SK-N-SH (cell line): Measurements from ENCODE around the gene DLG2. TPM values are rescaled to one million over a fixed set of nuclear protein-coding genes. Genes with fewer than 3 reads are reported as not detected.

ENCODE experiments used
- CTCF ChIA-PET: fragments of 300-600, 350-600 bp; formaldehyde crosslinking; extraction: SDS; loops from one replicate; lab custom pipeline; 2021; lab: Yijun Ruan, JAX
- POLR2A ChIA-PET: fragments of 350-600 bp; sonication (Branson Sonifier 250); formaldehyde crosslinking; extraction: SDS; loops from one replicate; lab custom pipeline; 2020; ENCODE audit warnings: antibody characterized with exemption, inconsistent platforms; lab: Yijun Ruan, JAX
- DNase-seq: peaks from one replicate; pipeline ENCODE4 v3.0.0; 2012
- H2AFZ ChIP-seq: fragments of 200-600 bp; sonication (generic); 2 replicates; pipeline ENCODE4 v1.8.1; 2016; ENCODE audit warnings: antibody characterized with exemption, mild to moderate bottlenecking, low read depth
- H3F3A ChIP-seq: fragments of 200-600 bp; sonication (generic); replicated peaks from 2 replicates; pipeline ENCODE3; 2016; ENCODE audit warnings: antibody characterized with exemption, mild to moderate bottlenecking; ENCODE audit not compliant: insufficient read depth
- H3K27ac ChIP-seq, 2 experiments: fragments of 200-500 bp in 1 of 2; fragments of 200-600 bp in 1 of 2; sonication (Bioruptor generic) in 1 of 2; sonication (generic), shearing (Covaris generic) in 1 of 2; 2 replicates each; pipeline versions ENCODE4 v1.5.1 to v1.6.1; 2014 to 2016; ENCODE audit warnings: low read depth in 2 of 2, inconsistent platforms in 1 of 2, low read length in 1 of 2, mild to moderate bottlenecking in 1 of 2, mixed read lengths in 1 of 2
- H3K27me3 ChIP-seq: fragments of 200-600 bp; sonication (generic), shearing (Covaris generic); 2 replicates; pipeline ENCODE4 v1.6.1; 2016; ENCODE audit warnings: mixed run types; ENCODE audit not compliant: insufficient read depth
- H3K36me3 ChIP-seq, 2 experiments: fragments of 200-500 bp in 1 of 2; fragments of 200-600 bp in 1 of 2; sonication (Bioruptor generic) in 1 of 2; sonication (generic) in 1 of 2; replicated peaks in 1 of 2; 2 replicates each; pipeline versions ENCODE3 to v1.5.1; 2014 to 2016; ENCODE audit warnings: low read length in 1 of 2, mild to moderate bottlenecking in 1 of 2; ENCODE audit not compliant: insufficient read depth in 2 of 2, control insufficient read depth in 1 of 2
- H3K4me1 ChIP-seq, 2 experiments: fragments of 200-500 bp in 1 of 2; fragments of 200-600 bp in 1 of 2; sonication (Bioruptor generic) in 1 of 2; sonication (generic), shearing (Covaris generic) in 1 of 2; 2 replicates each; pipeline versions ENCODE4 v1.5.1 to v1.6.1; 2014 to 2016; ENCODE audit warnings: low read depth in 1 of 2, low read length in 1 of 2, mixed run types in 1 of 2; ENCODE audit not compliant: insufficient read depth in 2 of 2, control insufficient read depth in 1 of 2
- H3K4me2 ChIP-seq: fragments of 200-600 bp; sonication (generic), shearing (Covaris generic); 2 replicates; pipeline ENCODE4 v1.6.1; 2017; ENCODE audit warnings: mixed run types
- H3K4me3 ChIP-seq, 2 experiments: fragments of 200-500 bp in 1 of 2; fragments of 200-600 bp in 1 of 2; sonication (Bioruptor generic) in 1 of 2; sonication (generic), shearing (Covaris generic) in 1 of 2; 2 replicates each; pipeline versions ENCODE4 v1.5.1 to v1.8.1; 2014 to 2016; ENCODE audit warnings: low read depth in 2 of 2, inconsistent platforms in 1 of 2, low read length in 1 of 2, mild to moderate bottlenecking in 1 of 2, mixed read lengths in 1 of 2, moderate library complexity in 1 of 2
- H3K79me2 ChIP-seq: fragments of 200-600 bp; sonication (generic); 2 replicates; pipeline ENCODE4 v1.8.1; 2017; ENCODE audit warnings: mild to moderate bottlenecking; ENCODE audit not compliant: insufficient read depth
- H3K9ac ChIP-seq: fragments of 200-600 bp; sonication (generic); 2 replicates; pipeline ENCODE4 v1.6.1; 2017; ENCODE audit warnings: mixed run types
- H3K9me2 ChIP-seq: fragments of 200-600 bp; sonication (generic); 2 replicates; pipeline ENCODE4 v1.6.1; 2017; ENCODE audit warnings: mixed run types
- H3K9me3 ChIP-seq: fragments of 200-600 bp; sonication (generic); 2 replicates; pipeline ENCODE4 v1.6.1; 2017; ENCODE audit warnings: mixed run types, mild to moderate bottlenecking, moderate library complexity
- H4K20me1 ChIP-seq: fragments of 200-600 bp; sonication (generic); 2 replicates; pipeline ENCODE4 v1.6.1; 2017; ENCODE audit warnings: mild to moderate bottlenecking, mixed run types; ENCODE audit not compliant: insufficient read depth
- EZH2phosphoT487 ChIP-seq: fragments of 200-600 bp; sonication (generic); IDR thresholded peaks from 2 replicates; pipeline ENCODE4 v1.6.1; 2017; ENCODE audit warnings: low read depth, mixed run types, mild to moderate bottlenecking, antibody characterized with exemption, moderate library complexity, borderline replicate concordance
- FOSL2 ChIP-seq: IDR thresholded peaks from 2 replicates; pipeline ENCODE4 v1.4.0; 2012; ENCODE audit warnings: low read depth, mild to moderate bottlenecking, moderate library complexity, borderline replicate concordance
- FOXJ3 ChIP-seq: sonication (generic); formaldehyde crosslinking; IDR thresholded peaks from 2 replicates; pipeline ENCODE4 v1.5.1; 2020; ENCODE audit warnings: mild to moderate bottlenecking, missing genetic modification reagents
- GABPA ChIP-seq: IDR thresholded peaks from 2 replicates; pipeline ENCODE4 v1.4.0; 2012; ENCODE audit warnings: low read depth, mild to moderate bottlenecking
- GATA2 ChIP-seq: sonication (generic); formaldehyde crosslinking; IDR thresholded peaks from 2 replicates; pipeline ENCODE4 v1.5.0; 2020; ENCODE audit warnings: mild to moderate bottlenecking, missing genetic modification reagents
- MEF2A ChIP-seq: IDR thresholded peaks from 2 replicates; pipeline ENCODE4 v1.4.0; 2012; ENCODE audit warnings: low read depth, borderline replicate concordance
- MXI1 ChIP-seq: IDR thresholded peaks from 2 replicates; pipeline ENCODE4 v1.6.1; 2012; ENCODE audit warnings: mild to moderate bottlenecking, low read depth, low read length, improper control_type of control experiment
- PBX3 ChIP-seq: IDR thresholded peaks from 2 replicates; pipeline ENCODE4; 2012
- POLR2AphosphoS5 ChIP-seq: IDR thresholded peaks from 2 replicates; pipeline ENCODE4 v1.6.1; 2012; ENCODE audit warnings: low read depth, low read length
- RCOR1 ChIP-seq: fragments of 150-350 bp; IDR thresholded peaks from 2 replicates; pipeline ENCODE4 v1.6.1; 2017; ENCODE audit warnings: antibody characterized with exemption, low read length
- REST ChIP-seq: IDR thresholded peaks from 2 replicates; pipeline ENCODE4 v1.6.1; 2012; ENCODE audit warnings: mild to moderate bottlenecking, low read depth, low read length, moderate library complexity
- RFX5 ChIP-seq: IDR thresholded peaks from 2 replicates; pipeline ENCODE4 v1.6.1; 2012; ENCODE audit warnings: mild to moderate bottlenecking, improper control_type of control experiment, low read length
- SMC3 ChIP-seq: IDR thresholded peaks from 2 replicates; pipeline ENCODE4 v1.6.1; 2012; ENCODE audit warnings: low read depth, low read length, improper control_type of control experiment
- TCF12 ChIP-seq: IDR thresholded peaks from 2 replicates; pipeline ENCODE4 v1.4.0; 2012
- TEAD4 ChIP-seq: IDR thresholded peaks from 2 replicates; pipeline ENCODE4 v1.4.0; 2012; ENCODE audit warnings: mild to moderate bottlenecking, borderline replicate concordance; ENCODE audit not compliant: insufficient read depth
- USF1 ChIP-seq: IDR thresholded peaks from 2 replicates; pipeline ENCODE4 v1.4.0; 2012; ENCODE audit warnings: low read depth, borderline replicate concordance
- YY1 ChIP-seq: IDR thresholded peaks from 2 replicates; pipeline ENCODE4 v1.4.0; 2012; ENCODE audit warnings: low read depth, mild to moderate bottlenecking
- ZBTB33 ChIP-seq: IDR thresholded peaks from 2 replicates; pipeline ENCODE4 v1.4.0; 2012; ENCODE audit warnings: low read depth, borderline replicate concordance
- WGBS: methylation state at CpG from one replicate; pipeline ENCODE4 v1.1.6; 2017; ENCODE audit warnings: low lambda C conversion rate; 5-methylcytosine and 5-hydroxymethylcytosine counted together
- polyA plus RNA-seq, 3 experiments: library from polyadenylated mRNA; depleted of rRNA; stranded (reverse); fragments of >200 nt; gene quantifications; 2 replicates each; pipeline ENCODE4 v1.2.3, GENCODE V29; 2012

The DLG2 gene
- polyA plus RNA-seq, 1 of the 3 experiments (the other 2 are of a cell fraction): 0.21 TPM

- Histone ChIP-seq H3K9me2 (no peaks in the 10 kb centered on the region), H3K9me3 (no peaks in the 10 kb centered on the region)
- CTCF ChIA-PET: no interaction called here
- POLR2A ChIA-PET: no interaction called here
- TF ChIP-seq USF1 (no peak), REST (no peak), FOSL2 (no peak), ZBTB33 (no peak), YY1 (no peak), TCF12 (no peak), PBX3 (no peak), MEF2A (no peak), TEAD4 (no peak), MXI1 (no peak), SMC3 (no peak), GATA2 (CRISPR knock-in tag) (no peak), EZH2phosphoT487 (no peak), RFX5 (no peak), POLR2AphosphoS5 (no peak), FOXJ3 (CRISPR knock-in tag) (no peak), GABPA (no peak), RCOR1 (no peak)
- TF ChIP-seq, all 33 proteins: peak for 0
- no peak overlapping the region for H2AFZ ChIP-seq
- H3K4me3 ChIP-seq: no peak overlapping the region
- no peaks in the 10 kb centered on the region for H3K79me2 ChIP-seq
- H3K27me3 ChIP-seq: no peaks in the 10 kb centered on the region
- no peak overlapping the region for H3K27ac ChIP-seq
- no peak overlapping the region for H3K4me2 ChIP-seq
- H3K4me1 ChIP-seq: no peaks in the 10 kb centered on the region; a peak in 1 of 4 replicates
- H3K9ac ChIP-seq: no peak overlapping the region
- H4K20me1 ChIP-seq: no peaks in the 10 kb centered on the region
- no peak for DNase-seq
- no peaks in the 10 kb centered on the region for H3F3A ChIP-seq
- 10% methylated on average over 3 of the region's 3 CpGs for WGBS
- no peaks in the 10 kb centered on the region for H3K36me3 ChIP-seq
Observed at GRCh38 chr11:84812471-84812969, 814.6 kb downstream of the DLG2 start.
